NCI-H146 treated with DMSO at 0.1 percent for 48 hours (cell line): ENCODE data around the gene DPY19L1.
"Not testable (repeated sequence)": the region's sequence is repeated elsewhere in the genome, so short reads cannot be mapped to it uniquely, and the experiment has no call there.

Experiments used
- DNase-seq: peaks from one replicate; lab custom pipeline; 2025; ENCODE audit not compliant: unreplicated experiment; lab: John Stamatoyannopoulos, UW

Gene DPY19L1

DNA sequence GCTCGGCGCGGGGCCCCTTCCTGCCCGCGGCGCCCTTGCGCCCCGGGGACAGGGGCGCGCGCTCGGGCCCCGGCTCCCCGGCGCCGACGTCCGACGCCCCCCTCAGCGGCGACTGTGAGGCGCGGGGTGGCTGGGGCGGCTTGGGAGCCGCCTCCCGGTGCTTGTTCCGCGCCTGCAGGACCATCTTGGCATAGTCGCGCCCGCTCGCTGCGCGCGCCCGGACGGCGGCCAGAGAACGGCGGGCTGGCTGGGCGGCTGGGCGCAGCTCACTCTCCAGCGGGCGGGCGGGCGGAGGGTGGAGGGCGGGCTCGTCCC lies at the start of gene DPY19L1:
DPY19L1 (minus strand) TSS at position 275 of the 315 bp plus-strand sequence; CDS start at position 184, 91 bp downstream.
- no peak for DNase-seq

DNA sequence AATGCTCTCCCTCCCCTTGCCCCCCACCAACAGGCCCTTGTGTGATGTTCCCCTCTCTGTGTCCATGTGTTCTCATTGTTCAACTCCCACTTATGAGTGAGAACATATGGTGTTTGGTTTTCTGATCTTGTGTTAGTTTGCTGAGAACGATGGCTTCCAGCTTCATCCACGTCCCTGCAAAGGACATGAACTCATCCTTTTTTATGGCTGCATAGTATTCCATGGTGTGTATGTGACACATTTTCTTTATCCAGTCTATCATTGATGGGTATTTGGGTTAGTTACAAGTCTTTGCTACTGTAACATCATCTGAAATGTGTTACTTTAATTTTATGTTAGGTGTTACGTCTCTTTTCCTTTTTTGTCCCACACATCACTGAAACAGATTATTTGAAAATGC lies 42.2 kb upstream of the DPY19L1 start:
- DNase-seq, result not testable (repeated sequence)

DNA sequence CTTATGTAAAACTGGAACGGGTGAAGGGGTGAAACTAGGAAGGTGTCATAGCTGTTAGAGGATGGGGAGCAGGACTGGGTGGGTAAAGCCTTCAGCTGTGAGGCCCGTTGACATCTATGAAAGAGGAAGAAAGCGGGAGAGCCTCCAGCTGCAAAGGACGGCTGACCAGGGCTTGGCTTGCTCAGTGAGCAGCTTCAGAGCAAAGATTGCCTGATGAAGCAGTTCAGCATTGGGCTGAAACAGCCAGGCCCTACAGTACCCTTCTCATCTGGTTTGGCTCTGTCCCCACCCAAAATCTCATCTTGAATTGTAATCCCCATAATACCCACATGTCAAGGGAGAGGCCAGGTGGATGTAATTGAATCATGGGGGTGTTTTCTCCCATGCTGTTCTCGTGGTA lies 36.7 kb upstream of the DPY19L1 start:
- not testable (repeated sequence) for DNase-seq

DNA sequence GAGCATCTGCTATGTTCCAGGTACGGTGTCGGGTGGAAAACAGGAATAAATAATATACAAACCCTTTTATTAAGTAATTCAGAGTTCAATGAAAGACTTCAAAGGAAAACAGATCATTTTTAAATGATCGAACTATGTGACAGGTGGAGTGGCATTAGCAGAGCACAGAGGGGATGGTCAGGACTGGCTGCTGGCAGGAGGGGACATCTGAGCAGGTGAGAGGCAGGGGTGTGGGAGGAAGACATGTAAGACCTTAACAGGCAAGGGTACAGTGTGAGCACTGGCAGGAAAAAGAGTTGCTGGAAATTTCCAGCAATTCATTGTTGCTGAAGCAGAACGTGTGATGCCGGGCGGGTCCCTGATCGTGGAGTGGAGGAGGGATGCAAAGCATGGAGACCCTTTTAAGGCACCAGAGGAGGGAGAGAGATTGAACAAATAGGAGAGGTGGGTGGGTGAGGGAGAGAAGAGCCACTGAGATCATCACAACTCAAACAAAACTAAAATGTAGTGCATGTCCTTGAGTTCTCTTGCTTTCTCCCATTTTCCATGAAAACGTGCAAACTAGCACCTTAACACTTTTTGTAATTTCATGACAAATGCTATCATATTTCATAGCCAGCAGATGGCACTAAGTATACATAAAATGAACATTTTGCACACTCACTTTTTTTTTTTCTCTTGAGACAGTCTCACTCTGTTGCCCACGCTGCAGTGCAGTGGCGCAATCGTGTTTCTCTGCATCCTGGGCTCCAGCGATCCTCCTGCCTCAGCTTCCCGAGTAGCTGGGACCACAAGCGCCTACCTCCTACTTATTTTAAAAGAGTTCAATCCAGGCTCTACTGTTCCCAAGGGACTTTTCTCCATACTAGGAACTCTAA lies 35.9 kb upstream of the DPY19L1 start:
- peak; percentile 40 for DNase-seq

DNA sequence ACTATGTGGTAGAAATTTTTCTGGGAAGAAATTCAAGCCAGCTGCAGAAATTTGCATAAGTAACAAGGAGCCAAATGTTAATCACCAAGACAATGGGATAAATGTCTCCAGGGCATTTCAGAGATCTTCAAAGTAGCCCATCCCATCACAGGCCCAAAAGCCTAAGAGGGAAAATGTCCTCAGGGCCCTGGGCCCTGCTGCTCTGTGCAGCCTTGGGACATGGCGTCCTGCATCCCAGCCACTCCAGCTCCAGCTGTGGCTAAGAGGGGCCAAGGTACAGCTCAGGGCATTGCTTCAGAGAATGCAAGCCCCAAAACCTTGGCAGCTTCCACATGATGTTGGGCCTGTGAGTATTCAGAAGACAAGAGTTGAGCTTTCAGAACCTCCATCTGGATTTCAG lies 31.8 kb upstream of the DPY19L1 start:
- DNase-seq, result not testable (repeated sequence)

DNA sequence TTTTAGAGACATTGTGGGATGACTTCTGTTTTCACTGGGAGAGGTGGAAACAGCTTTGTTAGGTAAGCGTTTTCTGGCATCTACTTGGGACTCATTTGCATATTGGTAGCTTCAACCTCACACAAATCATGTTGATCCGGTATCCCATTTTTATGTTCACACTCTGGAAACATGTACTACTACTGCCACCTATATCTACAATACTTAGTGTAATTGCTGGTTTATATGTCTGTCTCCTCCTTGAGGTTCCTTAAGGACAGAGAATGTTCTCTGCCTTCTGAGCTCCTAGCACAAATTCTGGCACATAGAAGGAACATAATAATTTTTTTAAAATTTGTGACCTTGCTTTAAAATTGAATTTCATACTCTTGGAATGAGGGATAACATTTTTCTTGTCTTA lies 28.1 kb upstream of the DPY19L1 start:
- not testable (repeated sequence) for DNase-seq

DNA sequence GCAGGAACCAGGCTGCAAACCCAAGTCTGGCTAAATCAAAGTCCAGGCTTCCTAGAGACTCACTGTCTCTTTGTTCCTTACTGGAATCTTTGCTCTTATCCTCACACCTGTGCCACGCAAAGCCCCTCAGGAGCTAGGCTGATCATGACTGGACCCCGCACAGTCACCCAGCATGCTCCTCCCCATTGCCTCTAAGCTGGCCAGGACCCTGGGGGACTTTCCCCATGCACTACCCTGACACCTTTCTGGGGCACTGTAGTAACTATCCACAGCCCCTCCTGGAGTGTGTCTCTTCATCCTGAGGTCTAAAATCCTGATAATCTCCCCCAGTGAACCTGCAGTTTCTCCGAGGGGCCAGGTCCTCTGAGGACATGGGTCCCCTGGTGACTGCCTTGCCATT lies 21.3 kb upstream of the DPY19L1 start:
- DNase-seq, result not testable (repeated sequence)

DNA sequence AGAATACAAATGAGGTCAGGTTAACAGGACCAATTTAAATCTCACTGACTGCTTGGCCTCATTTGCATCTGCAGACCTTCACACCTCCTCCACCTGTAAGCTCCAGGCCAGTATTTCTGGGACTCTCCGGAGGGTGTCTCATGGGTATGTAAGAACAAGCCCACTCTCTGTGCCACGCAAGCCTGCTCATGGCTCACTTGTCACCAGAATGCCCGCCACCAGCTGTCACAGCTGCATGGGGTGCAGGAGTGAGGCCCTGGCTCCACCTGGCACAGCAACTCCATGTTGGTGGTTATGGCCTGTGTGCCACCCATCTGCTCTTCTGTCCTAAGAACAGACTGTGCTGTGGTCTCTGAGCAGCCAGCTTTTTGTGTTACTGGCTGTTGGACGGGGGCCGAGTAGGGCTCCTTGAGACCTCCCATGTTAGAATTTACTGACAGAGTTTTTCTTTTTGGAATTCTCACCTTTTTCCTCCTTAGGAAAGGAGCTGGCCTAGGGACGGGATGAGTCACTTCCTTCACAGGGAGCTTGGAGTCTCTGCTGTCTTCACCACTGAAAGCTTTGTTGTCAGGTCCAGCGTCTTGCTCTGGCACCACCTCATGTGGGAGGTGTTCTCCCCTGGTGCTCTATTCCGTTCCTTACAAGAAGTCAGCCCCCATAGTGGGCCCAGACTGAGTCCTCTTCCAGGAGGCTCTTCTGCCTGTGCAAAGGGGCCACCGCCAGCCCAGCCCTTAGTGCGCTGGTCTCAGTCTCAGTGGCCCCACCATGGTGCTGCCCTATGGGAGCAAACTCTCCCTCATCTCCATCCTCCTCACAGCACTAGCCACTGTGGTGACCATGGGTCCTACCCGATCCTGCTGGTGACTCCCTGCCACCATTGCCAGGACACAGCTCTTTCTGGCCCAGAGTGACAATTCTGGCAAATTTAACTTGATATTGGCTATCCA lies 20.5 kb upstream of the DPY19L1 start:
- DNase-seq, result not testable (repeated sequence)

DNA sequence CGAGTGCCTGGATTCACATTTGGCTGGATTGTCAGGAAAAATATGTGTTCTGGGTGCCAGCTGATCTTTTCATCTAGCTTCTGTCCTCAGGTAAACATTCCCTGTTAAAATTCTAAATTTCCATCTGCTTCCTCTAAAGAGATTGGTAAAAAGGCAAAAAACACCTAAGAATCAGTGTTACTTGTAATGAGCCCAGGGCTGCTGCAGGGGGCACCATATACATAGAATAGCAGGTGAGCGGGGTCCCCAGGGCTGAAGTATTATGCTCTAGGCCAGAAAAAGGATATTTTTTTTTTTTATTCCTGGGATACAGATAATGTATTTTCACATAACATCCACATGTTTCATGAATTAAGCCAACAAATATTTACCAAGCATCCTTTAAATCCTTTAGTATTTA lies 18.4 kb upstream of the DPY19L1 start:
- DNase-seq, result not testable (repeated sequence)

DNA sequence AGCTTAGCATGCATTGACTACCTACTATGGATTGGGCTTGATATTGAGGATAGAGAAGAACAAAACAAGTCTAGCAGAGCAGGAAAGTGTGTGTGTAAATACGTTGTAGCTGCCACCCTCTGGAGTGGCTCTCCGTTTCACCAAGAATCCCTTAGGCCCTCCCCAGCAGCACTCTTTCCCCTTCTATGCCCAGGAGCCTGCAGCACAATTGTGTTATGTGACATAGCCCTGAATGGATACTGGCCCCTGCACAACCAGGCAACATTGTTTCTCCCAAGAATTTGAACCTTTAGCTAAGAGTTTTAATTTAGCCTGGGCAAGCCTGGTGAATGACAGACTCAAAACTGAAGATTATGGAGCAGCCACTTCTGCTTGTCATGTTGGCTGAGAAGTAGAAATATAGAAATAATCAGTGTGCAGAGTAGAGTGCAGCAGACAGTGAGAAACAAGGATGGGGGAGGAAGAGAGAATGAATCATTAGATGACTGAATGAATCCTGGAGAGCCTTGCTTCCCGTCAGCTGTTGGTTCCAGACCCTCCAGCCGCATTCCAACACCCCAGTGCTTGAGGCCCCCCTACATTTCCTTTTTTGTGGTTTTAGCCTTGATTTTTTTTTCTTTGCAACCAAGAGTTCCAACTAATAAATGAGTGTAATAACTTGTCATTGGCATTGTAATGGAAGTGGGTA lies 16.3 kb upstream of the DPY19L1 start:
- not testable (repeated sequence) for DNase-seq

DNA sequence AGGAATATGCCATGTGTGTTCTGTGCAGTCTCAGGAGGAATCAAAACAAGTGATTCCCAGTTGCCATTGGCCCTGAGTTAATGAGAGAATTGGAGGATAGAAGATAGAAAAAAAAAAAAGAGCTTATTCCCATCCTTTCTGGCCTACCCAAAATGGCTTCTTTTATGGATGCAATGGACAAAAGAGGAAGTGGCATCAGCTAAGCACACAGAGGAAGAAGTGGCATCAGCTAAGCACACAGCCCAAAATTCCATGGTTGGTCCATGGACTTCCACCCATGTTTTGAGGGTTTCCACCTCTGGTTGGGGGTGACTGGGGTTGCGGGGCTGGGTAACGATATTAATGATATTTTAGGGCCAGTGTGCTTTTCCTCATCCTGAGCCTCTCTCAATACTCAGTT lies 11.1 kb upstream of the DPY19L1 start:
- DNase-seq, result not testable (repeated sequence)

DNA sequence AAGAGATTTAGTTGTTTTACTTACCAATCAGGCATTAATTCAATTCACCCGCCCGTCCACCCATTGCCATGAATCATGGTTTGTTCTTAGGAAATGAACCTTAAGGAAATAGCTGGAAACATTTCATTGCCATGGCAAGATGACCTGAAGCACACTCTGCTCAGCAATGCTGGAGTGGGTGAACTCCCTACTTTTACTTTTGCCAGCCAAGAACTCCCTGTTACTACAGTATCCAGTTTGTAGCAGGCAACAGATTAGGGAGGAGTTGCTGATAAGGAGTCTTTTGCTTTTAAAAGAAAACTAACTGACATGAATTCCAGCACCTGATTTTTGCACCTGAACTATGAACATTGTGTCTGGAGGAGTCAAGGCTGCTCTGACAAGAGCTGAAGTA lies 10.6 kb upstream of the DPY19L1 start:
- DNase-seq, result not testable (repeated sequence)

DNA sequence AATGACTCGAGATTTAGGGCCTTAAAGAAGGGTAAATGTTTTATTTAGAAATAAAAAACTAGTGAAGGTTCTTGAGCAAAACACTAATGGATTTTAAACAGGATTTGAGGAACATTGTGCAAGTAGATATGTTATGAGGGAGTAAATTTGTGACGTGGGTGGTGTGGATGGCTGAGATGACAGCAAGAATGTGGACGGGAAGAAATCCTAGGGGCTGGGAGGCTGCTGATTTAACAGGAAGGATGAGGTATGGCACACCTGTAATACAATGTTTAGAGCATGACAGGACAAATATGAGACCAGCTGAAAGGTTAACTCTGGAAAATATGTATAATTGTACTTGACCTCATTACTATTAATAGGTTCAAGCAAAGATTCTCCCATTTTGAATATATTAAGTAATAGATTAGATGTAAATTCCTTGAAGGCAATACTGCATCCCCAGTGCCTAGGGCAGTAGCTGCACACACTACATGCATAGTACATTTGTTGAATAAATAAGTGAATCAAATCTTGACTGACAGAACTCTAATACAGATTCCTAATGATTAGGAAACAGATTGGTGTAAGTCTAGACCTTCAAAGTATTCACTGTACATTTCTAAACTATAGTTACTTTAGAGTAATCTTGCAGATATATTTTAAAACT lies 10.1 kb upstream of the DPY19L1 start:
- DNase-seq, result not testable (repeated sequence)

DNA sequence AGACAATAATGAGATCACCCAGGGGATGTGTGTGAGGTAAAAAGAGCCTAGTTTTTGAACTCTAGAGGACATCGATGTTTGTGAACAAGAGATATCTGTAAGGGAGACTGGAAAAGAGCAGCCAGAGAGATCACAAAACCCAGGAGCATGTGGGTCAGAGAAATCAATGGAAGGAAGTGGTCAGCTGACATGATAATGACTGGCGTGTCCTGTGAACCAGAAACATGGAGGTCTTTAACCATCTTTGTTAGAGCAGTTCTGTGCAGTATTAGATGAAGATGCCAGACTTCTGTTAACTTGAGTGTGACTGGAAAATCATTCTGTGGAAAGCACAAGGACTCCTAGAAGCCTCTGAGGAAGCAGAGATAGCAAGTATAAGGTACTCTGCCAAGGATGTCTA lies 6.0 kb upstream of the DPY19L1 start:
- not testable (repeated sequence) for DNase-seq

DNA sequence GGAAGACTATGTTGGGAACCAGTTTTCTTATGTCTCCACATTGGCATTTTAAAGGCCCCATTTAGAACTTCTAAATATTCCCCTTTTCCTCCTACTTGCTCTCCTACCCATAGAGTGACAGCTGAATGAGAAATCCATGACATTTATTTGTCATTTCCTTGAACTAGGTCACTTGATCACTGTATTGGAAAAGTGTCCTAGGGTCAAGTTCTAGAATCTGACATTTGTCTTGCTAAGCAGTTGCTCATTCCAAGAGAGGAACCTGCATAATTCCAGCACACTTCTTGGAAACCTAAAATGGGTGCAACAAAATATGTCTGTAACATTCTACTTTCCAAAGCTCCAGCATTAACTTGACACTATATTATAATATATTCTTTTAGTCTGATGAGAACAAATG lies 3.6 kb upstream of the DPY19L1 start:
- no peak for DNase-seq

DNA sequence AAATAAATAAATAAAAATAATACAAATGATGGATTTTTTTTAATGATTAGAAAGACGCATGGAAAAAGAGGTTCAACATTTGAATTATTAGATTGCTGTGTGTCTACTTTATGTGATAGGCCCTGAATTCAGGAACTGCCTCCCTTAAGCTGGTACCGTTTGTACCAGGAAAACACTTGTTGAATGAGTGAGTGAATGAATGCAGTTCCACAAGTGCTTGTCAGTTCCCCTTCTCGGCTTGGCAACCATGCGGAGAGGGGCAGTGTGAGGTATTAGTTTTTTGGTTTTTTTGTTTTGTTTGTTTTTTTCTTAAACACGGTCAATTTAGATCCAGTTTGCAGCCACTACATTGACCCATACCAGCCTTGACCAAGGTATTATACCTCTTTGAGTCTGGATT lies 2.1 kb upstream of the DPY19L1 start:
- no peak for DNase-seq

DNA sequence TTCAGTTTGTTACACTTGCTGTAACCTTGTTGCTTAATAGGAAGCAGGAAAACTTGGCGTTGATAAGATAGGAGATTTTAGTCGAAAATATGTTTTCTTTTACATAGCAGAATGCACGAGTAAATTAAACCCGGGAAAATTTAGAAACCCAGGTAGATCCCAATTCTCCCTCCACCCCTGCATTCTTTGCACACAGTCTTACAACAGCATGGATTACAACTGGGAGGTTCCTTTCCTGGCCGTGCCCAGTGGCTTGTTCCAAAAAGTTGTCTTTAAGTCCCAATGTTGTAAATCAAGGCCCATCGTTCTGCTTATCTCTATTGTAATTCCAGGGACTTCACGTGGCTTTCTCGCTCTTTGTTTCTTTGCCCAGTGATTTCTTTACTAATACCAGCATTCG lies 1.1 kb upstream of the DPY19L1 start:
- DNase-seq, result no peak

DNA sequence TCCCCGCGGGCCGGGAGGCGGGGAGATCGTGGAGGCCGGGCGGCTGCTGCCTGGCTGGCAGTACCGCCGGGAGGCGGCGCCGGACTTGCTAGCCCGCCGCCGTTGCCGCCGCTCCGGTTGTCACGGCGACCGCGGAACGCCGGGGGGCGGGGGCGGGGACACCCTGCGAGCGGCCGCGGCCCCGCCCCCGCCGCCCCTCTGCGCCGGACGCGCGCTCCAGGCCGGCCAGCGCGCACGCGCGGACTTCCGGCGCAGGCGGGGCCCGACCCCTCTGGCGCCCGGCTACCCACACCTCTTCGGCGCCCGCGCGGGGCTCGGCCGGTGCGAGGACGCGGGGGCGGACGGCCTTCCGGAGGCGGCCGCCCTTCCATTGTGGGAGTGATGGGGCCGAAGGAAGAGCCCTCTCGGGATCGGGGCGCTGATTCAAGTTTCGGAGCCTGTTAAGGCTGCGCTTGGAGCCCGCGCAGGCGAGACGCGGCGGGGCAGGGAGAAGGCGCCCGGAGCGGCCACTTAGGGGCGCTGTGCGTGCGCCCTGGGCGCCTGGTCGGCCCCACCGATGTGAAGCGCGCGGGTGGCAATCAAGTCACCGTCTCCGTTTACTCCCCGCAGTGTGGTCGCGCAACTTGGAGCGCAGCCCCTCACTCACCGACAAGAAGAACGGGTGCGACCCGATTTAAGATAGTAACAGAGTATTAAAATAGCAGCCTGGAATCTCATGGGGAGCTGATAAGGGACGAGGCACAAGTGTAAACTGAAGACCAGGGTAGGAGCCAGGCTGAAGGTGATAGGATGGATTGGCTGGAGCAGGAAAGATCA lies 449 bp upstream of the DPY19L1 start:
- peak; percentile 83 for DNase-seq

DNA sequence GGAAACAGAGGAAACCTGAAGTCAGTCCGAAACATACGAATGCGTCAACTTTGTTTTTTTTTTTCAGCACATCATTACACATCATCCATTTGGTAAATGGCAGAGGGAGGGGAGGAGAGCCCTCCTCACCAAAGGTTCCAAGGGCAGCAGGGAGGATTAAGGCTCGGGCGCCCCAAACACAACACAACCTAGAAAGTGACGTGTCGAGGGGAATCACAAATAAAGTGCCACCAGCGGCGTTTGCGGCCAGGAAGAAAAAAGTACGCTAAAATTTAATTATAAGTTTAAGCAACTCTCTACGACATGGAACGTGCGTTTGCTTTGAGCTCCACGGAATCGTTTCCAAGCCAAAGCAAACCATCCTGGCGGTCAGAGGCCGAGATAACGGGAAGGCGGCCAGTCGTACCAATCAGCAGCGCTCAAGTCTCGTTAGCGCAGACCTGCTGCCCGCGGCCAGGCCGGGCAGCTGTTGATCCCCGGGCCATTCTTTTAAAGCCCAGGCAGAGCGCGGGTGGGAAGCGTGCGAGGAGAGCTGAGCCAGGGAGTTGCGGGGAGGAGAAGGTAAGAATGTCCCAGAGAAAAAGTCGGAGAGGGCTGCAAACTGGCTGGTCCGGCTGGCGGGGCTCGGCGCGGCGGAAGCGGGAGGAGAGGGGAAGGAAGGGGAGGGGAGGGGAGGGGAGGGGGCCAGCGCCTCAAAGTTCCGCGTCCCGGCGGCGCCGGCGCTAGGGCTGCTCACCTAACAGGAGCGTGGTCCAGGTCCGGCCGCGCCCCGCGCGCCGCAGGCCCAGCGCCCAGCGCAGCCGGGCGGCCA lies 719 bp downstream of the DPY19L1 start:
- DNase-seq, result peak; percentile 40
